GF-D8 (cell line): Measurements from ENCODE around the gene COQ9.
"Not testable (repeated sequence)": the region's sequence is repeated elsewhere in the genome, so short reads cannot be mapped to it uniquely, and the experiment has no call there.

Experiments used
- DNase-seq: peaks from one replicate; lab custom pipeline; 2025; lab: John Stamatoyannopoulos, UW

The COQ9 gene

GRCh38 chr16:57427307-57427706 is 20.0 kb upstream of the COQ9 start:
- DNase-seq = no peak

GRCh38 chr16:57427824-57428223 is 19.5 kb upstream of the COQ9 start:
- no peak for DNase-seq

GRCh38 chr16:57430955-57431354 is 16.3 kb upstream of the COQ9 start:
- no peak for DNase-seq

GRCh38 chr16:57432505-57432904 is 14.8 kb upstream of the COQ9 start:
- DNase-seq = no peak

GRCh38 chr16:57432989-57433388 is 14.3 kb upstream of the COQ9 start:
- no peak for DNase-seq

- no peak for DNase-seq
Observed at GRCh38 chr16:57434003-57434402, 13.3 kb upstream of the COQ9 start.

- DNase-seq = no peak
Observed at GRCh38 chr16:57435838-57436237, 11.4 kb upstream of the COQ9 start.

- not testable (repeated sequence) for DNase-seq
Observed at GRCh38 chr16:57439947-57440346, 7.3 kb upstream of the COQ9 start.

GRCh38 chr16:57440551-57440950 is 6.7 kb upstream of the COQ9 start:
- not testable (repeated sequence) for DNase-seq

- DNase-seq = no peak
Observed at GRCh38 chr16:57444711-57445110, 2.6 kb upstream of the COQ9 start.

- no peak for DNase-seq
Observed at GRCh38 chr16:57445510-57445909, 1.8 kb upstream of the COQ9 start.

GRCh38 chr16:57446531-57447185 is 621 bp upstream of the COQ9 start:
- DNase-seq = no peak

- no peak for DNase-seq
Observed at GRCh38 chr16:57452021-57452420, 4.7 kb downstream of the COQ9 start.

GRCh38 chr16:57462209-57462977 is 15.1 kb downstream of the COQ9 start, which contains the start of gene POLR2C:
Gene POLR2C, plus strand, starts transcription at chr16:57462679. Its CDS starts 46 bp downstream, at chr16:57462725.
- DNase-seq = peak; percentile 65

GRCh38 chr16:57462978-57463362 is 15.7 kb downstream of the COQ9 start:
- DNase-seq = no peak

- DNase-seq = no peak
Observed at GRCh38 chr16:57464523-57464922, 17.2 kb downstream of the COQ9 start.

- DNase-seq = no peak
Observed at GRCh38 chr16:57468346-57468745, 21.1 kb downstream of the COQ9 start.

GRCh38 chr16:57469046-57469445 is 21.8 kb downstream of the COQ9 start:
- DNase-seq = no peak

- DNase-seq = no peak
Observed at GRCh38 chr16:57469917-57470470, 22.7 kb downstream of the COQ9 start.

- no peak for DNase-seq
Observed at GRCh38 chr16:57470711-57471110, 23.4 kb downstream of the COQ9 start.

- no peak for DNase-seq
Observed at GRCh38 chr16:57471209-57471608, 23.9 kb downstream of the COQ9 start.

- no peak for DNase-seq
Observed at GRCh38 chr16:57471852-57472664, 24.8 kb downstream of the COQ9 start.
